HG02943 (cell line): ENCODE measurements around the gene PDE7B.
"Not testable (repeated sequence)": the region's sequence is repeated elsewhere in the genome, so short reads cannot be mapped to it uniquely, and the experiment has no call there.

ENCODE experiments used
- ATAC-seq: cut with Tn5 transposase; IDR thresholded peaks from one replicate; pipeline ENCODE4 v1.9.1; 2021; ENCODE audit warnings: mild to moderate bottlenecking, low read depth, moderate library complexity; ENCODE audit not compliant: unreplicated experiment

PDE7B gene

DNA sequence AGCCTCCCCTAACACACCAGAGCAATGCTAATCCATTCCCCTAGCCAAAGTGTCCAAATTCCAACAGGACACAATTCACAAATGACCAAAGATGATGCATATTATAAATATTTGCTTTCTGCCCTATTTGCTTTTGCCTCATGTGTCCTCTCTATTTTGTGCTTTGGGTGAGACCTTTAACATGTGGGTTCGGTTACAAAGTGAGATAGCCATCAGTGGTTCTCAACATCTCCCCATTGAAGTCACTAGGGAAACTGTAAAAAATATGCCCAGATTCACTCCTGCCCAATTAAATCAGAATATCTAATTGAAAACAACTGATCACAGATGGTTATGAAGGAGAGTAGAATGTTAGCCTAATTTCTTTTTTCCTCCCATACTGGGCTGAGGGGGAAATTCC lies 239.4 kb downstream of the PDE7B start:
- ATAC-seq = no peak

- no peak for ATAC-seq
Observed at GRCh38 chr6:136092897-136093296, 241.4 kb downstream of the PDE7B start.

GRCh38 chr6:136093835-136094234 lies 242.3 kb downstream of the PDE7B start:
- no peak for ATAC-seq

GRCh38 chr6:136094812-136095211 lies 243.3 kb downstream of the PDE7B start:
- ATAC-seq = no peak

DNA sequence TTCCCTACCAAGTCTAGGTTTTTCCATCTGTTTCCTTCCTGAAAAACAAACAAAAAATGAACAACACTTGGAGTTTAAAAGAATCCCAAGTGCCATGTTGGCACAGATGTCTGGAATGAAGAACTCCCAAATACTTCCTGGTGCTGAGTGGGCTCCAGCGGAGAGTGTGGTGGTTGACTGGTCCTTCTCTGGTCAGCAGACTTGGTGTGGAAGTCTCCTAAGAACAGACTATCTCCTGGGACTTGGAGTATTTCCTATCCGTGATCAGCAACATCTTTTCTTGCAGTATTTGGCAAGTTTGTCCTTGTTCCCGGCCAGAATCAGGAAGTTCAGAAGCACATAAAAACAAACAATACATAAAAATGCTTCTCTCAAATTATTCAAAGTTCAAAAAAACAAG lies 244.5 kb downstream of the PDE7B start:
- no peak for ATAC-seq

DNA sequence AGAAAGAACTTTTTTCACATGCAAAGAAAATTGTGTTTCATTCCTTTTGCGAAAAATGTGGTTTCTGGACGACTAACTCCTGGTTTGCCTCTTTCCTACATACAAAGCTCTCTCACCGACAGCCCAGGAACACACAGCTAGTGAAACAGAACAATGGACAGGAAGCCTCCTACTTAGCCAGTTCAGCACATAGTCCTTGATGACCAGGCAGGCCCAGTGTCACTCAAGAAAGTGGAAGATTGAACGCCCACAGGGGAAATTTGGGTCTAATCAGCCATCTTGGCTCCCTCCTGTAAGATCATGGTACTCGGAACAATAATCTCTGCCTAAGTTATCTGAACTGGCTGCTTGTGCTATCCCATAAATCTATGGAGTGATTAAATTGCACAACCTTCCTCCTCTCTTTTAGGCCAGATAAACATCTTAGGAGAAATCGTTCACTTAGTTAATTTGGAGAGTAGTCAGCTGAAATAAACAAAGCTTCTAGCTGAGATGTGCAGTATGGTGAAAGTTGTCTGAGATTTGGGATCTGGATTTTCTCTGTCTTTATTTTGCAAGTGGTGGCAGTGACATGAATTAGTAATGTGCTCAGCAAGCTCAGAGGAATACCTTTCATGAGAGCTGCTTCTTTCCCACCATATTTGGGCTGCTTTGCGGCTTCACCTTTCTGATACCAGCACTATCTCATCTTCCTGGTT lies 251.6 kb downstream of the PDE7B start:
- ATAC-seq = no peak

GRCh38 chr6:136103763-136104311 lies 252.3 kb downstream of the PDE7B start:
- no peak for ATAC-seq

GRCh38 chr6:136104556-136104955 lies 253.1 kb downstream of the PDE7B start:
- ATAC-seq = no peak

GRCh38 chr6:136105797-136106196 lies 254.3 kb downstream of the PDE7B start:
- ATAC-seq = not testable (repeated sequence)

DNA sequence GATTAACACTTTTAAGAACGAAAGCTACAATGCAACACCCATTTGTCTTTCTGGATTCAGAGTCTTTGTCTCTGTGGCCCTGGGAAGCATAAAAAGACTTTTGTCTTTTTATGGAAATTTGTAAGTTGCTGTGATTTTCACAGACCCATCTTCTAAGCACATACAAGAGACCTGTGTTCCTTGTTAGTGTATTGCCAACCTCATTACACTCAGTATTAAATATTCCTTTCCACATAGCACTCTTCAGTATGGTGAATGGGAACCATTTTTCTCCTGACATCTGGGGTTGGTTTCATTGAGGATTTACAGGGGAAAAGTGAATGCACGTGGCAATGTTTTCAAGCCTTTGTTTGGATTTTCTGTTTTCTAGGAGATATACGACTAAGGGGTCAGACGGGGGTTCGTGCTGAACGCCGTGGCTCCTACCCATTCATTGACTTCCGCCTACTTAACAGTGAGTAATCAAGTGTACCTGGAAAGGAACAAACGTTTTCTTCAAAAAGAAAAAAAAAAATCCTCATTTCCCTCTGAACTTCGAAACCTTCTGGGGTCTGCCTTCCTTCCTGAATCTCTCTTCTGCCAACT lies 257.0 kb downstream of the PDE7B start:
- no peak for ATAC-seq

GRCh38 chr6:136111831-136112230 lies 260.3 kb downstream of the PDE7B start:
- ATAC-seq = no peak

- no peak for ATAC-seq
Observed at GRCh38 chr6:136112262-136112661, 260.8 kb downstream of the PDE7B start.

DNA sequence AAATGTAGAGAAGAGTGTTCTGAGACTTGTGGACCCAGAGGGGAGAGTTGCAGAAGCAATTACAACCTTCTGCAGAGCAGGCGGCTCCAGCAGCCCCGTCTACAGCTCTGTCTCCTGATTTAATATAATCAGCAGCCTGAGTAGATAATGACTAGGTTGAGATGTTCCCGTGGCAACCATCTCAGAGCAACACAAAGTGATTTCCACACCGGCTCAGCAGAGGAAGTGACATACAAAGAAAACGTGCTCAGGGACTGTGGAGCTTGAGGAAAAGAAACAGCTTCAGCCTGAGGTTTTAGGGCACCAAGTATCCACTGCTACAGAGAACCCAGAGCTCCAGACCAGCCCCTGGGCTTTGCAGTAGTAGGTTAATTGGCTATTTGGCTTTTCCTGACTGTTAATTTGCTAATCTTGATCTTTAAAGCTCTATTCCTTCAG lies 262.3 kb downstream of the PDE7B start:
- ATAC-seq = no peak

- no peak for ATAC-seq
Observed at GRCh38 chr6:136114661-136115060, 263.2 kb downstream of the PDE7B start.

DNA sequence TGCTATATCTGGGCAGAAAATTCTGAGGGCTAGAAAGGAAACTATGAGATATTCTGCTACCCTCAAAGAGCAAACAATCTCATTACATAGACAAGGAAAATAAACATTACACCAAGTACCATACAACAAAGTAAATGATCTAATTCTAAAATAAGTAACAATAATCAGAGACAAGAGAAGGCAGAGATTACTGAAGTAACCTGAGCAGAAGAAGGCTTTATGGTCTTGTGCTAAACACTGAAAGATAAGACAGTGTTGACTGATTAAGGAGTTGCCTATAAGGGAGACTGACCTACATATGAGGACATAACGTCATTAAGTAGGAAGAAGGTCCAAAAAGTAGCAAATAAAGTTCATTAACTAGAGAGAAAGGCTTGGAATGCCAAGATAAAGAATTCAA lies 264.4 kb downstream of the PDE7B start:
- no peak for ATAC-seq

GRCh38 chr6:136117081-136117480 lies 265.6 kb downstream of the PDE7B start:
- no peak for ATAC-seq

- no peak for ATAC-seq
Observed at GRCh38 chr6:136118787-136119186, 267.3 kb downstream of the PDE7B start.

GRCh38 chr6:136123468-136123867 lies 272.0 kb downstream of the PDE7B start:
- ATAC-seq = no peak

GRCh38 chr6:136125585-136125984 lies 274.1 kb downstream of the PDE7B start:
- no peak for ATAC-seq

GRCh38 chr6:136127873-136128272 lies 276.4 kb downstream of the PDE7B start:
- no peak for ATAC-seq

GRCh38 chr6:136129365-136129764 lies 277.9 kb downstream of the PDE7B start:
- ATAC-seq = no peak

GRCh38 chr6:136134268-136134667 lies 282.8 kb downstream of the PDE7B start:
- no peak for ATAC-seq
